Stimulated activated CD4-positive, alpha-beta T cell treated with anti-CD3 and anti-CD28 coated beads, Interleukin-2, amount 100 ng/mL, for 4 hours (primary cell): ENCODE measurements around the gene RNF217.
"Not testable (repeated sequence)": the region's sequence is repeated elsewhere in the genome, so short reads cannot be mapped to it uniquely, and the experiment has no call there.

Experiments used
- DNase-seq: peaks from one replicate; pipeline ENCODE4 v3.0.0-alpha.2; 2020; ENCODE audit warnings: low read depth

RNF217 gene

GRCh38 chr6:124961777-124962638 is at the start of gene RNF217:
Gene RNF217 (plus strand): TSS chr6:124962437. CDS start chr6:124962545, 108 bp downstream.
- no peak for DNase-seq

GRCh38 chr6:124913056-124913455 is 49.2 kb upstream of the RNF217 start:
- no peak for DNase-seq

- DNase-seq = no peak
These were observed 44.5 kb upstream of the RNF217 start for GRCh38 chr6:124917769-124918168.

- DNase-seq = not testable (repeated sequence)
These were observed 42.5 kb upstream of the RNF217 start for GRCh38 chr6:124919703-124920102.

GRCh38 chr6:124924333-124924759 is 37.9 kb upstream of the RNF217 start:
- no peak for DNase-seq

- no peak for DNase-seq
These were observed 35.8 kb upstream of the RNF217 start for GRCh38 chr6:124926435-124926834.

GRCh38 chr6:124927806-124928205 is 34.4 kb upstream of the RNF217 start:
- no peak for DNase-seq

- no peak for DNase-seq
These were observed 33.4 kb upstream of the RNF217 start for GRCh38 chr6:124928851-124929250.

GRCh38 chr6:124937645-124938044 is 24.6 kb upstream of the RNF217 start:
- no peak for DNase-seq

GRCh38 chr6:124941259-124941658 is 21.0 kb upstream of the RNF217 start:
- DNase-seq = no peak

- DNase-seq = no peak
These were observed 18.6 kb upstream of the RNF217 start for GRCh38 chr6:124943658-124944057.

- DNase-seq = no peak
These were observed 14.2 kb upstream of the RNF217 start for GRCh38 chr6:124947971-124948451.

- DNase-seq = no peak
These were observed 12.5 kb upstream of the RNF217 start for GRCh38 chr6:124949706-124950105.

- DNase-seq = no peak
These were observed 8.4 kb upstream of the RNF217 start for GRCh38 chr6:124953808-124954207.

- no peak for DNase-seq
These were observed 7.0 kb upstream of the RNF217 start for GRCh38 chr6:124955108-124955856.

GRCh38 chr6:124956018-124956417 is 6.2 kb upstream of the RNF217 start:
- no peak for DNase-seq

GRCh38 chr6:124958149-124958548 is 4.1 kb upstream of the RNF217 start:
- DNase-seq = no peak

- DNase-seq = no peak
These were observed 3.4 kb upstream of the RNF217 start for GRCh38 chr6:124958759-124959354.

GRCh38 chr6:124960757-124961463 is 1.3 kb upstream of the RNF217 start:
- no peak for DNase-seq

- DNase-seq = no peak
These were observed 817 bp upstream of the RNF217 start for GRCh38 chr6:124961464-124961776.

- no peak for DNase-seq
These were observed 590 bp downstream of the RNF217 start for GRCh38 chr6:124962639-124963415.
